NCI-H2227 (cell line): ENCODE results near the gene CTDNEP1.

Source experiments
- DNase-seq: peaks from one replicate; lab custom pipeline; 2025; ENCODE audit not compliant: unreplicated experiment; lab: John Stamatoyannopoulos, UW

CTDNEP1 gene

DNA sequence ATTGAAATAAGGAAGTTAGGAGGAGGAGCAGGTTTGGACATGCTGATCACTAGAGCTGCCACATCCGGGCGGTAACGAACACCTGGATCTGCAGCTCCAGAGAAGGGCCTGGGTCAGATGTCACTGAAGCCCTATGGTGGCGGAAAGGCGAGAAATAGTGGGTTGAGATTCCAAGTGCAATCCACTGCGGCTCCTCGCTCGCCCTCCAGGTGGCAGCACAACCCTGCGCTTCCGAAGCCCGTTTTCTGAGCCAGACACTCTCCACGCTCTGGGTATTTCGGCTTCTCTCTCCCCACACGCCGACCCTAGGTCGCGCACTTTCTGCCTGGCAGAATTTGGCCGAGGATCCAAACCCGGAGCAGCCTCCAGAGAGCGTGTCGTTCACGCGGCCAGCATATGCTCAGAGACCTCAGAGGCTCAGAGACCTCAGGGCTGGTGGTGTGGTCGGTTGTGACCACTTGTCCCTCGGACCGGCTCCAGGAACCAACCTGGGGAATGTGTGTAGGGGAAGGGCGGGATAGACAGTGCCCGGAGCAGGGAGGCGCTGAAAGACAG lies 29.1 kb upstream of the CTDNEP1 start:
- DNase-seq: peak; percentile 80

DNA sequence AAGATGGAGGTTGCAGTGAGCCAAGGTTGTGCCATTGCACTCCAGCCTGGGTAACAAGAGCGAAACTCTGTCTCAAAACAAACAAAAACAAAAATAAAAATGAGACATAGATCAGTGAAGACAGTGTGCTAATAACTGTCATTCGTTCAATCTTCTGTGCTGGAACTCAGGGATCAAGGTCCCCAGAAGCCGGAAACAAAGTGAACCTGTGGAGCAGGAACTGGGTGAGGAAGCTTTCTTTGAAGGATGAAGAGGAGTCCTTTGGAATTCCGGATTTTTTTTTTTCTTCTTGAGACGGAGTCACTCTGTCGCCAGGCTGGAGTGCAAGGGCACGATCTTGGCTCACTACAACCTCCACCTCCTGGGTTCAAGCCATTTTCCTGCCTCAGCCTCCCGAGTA lies 27.9 kb upstream of the CTDNEP1 start:
- DNase-seq: no peak

DNA sequence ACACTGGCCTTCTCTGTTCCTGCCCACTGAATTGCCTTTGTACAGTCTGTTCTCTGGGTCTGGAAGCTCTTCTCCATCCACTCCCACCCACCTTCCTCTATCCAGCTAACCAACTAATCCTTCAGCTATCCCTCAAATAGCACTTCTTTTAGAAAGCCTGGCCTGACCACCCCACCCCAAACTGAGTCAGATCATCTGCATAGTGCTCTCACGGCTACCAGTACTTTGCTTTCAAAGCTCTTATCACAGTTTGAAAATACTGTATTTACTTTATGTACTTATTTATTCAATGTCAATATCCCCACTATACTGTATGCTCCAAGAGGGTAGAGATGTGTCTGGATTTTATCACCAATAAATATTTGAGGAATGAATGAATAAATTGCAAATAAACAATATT lies 15.2 kb upstream of the CTDNEP1 start:
- no peak for DNase-seq

DNA sequence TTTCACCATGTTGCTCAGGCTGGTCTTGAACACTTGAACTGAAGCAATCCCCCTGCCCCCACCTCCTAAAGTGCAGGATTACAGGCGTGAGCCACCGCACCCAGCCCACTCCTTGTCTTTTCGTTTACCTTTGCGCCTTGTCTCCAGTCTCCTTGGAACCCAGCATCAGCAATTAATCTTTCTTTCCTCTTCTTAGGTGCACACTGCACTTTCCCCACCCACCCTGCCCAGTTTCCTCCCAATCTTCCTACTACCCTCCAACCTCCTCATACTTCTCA lies 12.2 kb upstream of the CTDNEP1 start:
- peak; percentile 6 for DNase-seq

DNA sequence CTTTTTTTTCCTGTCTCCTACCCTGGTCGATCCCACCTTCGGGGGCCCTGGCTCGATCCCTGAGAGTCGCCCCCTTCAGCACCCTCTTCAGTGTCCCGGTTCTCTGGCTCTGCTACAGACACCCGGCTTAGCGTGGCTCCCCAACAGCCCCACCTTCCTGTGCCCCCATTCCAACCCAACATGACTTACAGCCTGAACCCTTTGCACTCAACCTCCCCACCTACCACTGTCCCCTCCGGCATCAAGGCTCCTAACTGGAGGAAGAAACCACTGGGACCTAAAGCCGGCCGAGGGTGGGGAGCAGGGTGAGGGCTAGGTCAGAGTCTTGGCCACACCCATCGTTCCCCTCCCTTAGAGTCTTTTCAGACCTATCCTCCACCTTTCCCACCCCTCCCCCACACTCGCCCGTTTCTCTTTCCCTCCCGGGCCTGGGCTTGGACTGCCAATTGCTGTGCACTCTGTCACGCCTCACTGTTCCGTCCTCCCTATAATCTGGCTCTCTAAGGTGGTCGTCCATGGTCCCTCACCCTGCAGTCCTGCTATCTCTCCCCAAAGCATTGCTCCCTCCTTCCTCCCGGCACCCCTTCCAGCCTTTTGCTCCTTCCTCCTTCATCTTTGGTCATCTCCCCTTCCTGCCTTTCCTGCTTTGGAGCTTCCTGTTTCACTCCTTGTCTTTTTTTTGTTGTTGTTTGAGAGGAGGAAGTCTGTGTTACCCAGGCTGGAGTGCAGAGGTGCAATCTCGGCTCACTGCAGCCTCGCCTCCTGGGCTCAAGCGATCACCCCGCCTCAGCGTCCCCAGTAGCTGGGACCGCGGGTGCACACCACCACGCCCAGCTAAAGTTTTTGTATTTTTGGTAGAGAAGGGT lies 11.6 kb upstream of the CTDNEP1 start:
- DNase-seq: peak; percentile 10

DNA sequence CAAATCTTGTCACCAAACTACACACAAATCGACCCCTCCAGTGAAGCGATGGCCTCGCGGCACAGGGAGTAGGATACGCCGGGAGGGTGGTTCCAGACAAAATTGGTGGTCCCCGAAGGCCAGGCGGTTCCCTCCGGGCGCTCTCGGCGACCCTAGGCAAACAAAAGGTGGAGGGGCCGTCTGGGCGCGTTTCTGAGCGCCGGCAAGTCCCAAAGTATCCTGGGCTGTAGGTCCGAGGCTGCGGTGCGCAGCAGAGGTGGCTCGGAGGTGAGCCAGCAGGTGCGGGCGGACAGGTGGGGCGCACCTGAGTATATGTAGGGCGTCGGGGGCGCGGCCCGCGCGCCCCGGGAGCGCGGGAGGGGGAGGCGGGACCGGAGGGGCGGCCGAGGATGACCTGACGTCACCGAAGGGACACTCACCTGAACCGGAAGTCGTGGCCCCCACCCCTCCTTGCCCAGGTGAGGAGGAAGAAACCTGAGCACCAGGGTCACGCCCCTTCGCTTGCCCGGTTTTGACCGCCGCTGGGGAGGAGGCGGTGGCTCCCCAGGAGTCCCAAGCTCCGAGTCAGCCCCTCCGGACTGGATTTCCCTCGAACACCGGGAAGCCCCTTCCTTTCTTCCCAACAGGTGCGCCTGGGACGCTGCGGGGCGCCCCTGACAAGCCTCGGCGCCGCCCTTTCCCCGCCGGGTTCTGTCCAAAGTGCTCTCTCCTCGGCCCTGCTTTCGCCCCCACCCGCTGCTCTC lies 10.8 kb upstream of the CTDNEP1 start, which contains the start of gene CLDN7:
CLDN7 (minus strand) TSS at position 287 of the 743 bp plus-strand sequence. CDS start 435 bp downstream, outside the sequence.
- DNase-seq: no peak

DNA sequence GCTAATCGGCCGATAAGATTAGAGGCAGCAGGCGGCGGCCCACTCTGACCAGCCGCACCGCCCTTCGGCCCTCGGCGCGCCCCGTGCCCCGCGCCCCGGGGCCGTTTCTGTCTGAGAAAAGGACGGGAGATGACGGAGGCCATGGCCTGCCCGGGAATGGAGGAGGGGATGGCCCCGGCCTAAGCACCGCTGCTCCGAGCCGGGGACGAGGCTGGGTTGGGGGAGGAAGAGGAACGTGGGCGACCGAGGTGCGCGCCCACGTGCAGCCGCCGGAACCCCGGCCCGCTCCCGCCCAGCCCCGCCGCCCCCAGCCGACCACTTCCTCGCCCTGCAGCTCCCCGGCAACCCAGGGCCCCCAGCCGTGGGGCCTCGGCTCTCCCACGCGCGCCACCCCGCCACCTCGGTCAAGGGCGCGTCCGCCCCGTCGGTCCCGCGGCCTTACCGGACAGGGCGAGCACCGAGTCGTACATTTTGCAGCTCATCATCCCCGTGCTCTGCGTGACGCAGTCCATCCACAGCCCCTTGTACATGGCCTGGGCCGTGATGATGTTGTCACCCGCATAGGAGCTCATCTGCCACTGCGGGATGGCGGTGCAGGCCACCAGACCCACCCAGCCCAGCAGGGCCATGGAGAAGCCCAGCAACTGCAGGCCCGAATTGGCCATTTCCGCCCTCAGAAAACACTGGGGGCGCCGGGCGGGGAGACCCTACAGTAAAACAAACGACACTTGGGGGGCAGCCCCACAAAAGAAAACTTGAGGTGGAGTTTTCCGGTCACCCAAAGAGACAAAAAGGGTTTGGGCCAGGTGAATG lies 10.1 kb upstream of the CTDNEP1 start:
- no peak for DNase-seq

DNA sequence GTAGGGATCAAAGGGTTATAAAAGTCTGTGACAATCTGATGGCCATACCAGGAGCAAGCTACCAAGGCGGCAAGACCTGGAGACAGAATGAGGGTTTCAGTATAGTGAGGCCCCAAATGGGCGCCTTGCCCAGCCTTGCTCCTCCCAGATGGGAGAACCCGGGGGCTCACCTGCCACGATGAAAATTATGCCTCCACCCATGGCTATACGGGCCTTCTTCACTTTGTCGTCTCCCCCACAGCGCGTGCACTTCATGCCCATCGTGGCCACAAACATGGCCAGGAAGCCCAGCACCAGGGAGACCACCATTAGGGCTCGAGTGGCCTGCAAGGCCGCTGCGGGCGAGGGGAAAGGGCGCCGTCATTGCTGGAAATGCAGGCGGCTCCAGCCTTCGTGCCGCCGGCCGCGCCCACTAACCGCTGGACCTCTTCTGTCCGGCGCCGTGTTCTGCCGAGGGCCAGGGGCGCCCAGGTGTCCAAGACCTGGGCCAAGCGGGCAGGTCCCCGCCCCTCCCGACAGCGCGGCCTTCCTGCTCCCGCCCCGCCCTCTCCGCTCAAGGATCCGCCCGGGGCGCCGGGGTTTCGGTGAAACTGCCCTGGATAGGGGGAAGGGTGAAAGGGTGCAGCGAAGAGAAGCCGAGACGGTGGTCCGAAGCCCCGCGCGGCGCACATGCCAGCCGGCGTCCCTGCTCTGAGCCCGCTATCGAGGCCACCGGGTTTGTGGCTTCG lies 9.3 kb upstream of the CTDNEP1 start:
- DNase-seq: no peak

DNA sequence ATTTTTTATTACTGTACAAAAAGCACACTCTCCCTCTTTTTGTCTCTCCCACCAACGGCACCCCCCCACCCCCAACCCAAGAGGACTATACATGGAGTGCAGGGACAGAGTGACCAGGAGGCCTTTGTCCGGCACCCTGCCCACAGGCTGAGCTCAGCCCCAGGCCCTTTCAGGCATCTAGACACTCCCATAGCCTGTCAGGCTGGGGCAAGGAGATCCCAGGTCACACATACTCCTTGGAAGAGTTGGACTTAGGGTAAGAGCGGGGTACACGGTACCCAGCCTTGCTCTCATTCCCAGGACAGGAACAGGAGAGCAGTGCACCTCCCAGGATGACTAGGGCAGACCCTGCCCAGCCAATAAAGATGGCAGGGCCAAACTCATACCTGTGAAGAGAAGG lies 8.6 kb upstream of the CTDNEP1 start:
- DNase-seq: no peak

DNA sequence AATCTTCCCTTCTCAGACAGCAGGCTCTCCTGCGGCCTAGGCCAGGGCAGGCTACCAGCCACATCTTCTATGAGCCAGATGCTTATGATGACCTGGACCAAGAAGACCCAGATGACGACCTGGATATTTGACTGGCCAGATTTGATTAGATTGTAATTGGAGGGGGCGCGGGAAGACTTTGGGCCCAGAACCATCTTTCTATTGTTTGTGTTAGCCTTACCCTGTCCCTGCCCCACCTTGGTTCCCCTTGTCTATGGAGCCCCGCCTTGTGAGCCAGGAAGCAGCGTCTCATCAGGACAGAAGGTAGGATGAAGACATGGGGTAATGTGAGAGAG lies 8.0 kb upstream of the CTDNEP1 start:
- no peak for DNase-seq

DNA sequence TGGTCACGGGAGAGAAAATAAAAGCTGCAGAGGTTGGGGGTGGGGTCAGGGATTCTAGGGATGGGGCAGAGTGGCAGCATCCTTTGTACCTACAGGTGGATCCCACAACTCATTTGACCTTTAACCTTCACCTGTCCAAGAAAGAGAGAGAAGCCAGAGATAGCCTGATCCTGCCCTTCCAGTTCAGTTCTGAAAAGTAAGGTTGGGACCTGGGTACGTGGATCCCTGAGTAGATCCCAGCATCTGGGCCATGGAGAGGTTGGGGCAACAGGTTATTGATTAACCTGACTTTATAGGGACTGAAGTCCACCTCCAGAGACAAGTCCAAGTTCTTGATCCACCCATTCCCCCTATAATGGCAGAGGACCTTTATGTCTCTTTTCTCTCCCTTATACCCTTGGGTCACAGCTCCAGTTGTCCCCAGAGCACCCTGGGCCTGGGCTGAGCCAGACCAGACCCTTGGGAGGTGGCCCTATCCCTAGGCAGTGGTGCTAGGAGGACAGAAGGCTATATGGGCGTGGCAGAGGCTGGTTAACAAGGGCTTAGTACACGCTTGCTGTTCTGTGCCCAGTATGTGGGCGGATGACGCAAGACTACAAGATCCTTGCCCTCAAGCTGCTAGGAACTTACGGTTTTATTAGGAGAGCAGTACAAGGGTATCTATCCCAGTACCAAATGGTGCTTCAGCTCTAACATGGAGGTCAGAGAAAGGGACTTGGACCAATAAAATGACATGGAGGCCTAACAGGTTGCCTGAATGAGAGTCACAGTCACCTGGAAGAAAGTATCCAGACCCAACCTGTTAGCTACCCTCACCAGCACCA lies 7.4 kb upstream of the CTDNEP1 start:
- DNase-seq: no peak

DNA sequence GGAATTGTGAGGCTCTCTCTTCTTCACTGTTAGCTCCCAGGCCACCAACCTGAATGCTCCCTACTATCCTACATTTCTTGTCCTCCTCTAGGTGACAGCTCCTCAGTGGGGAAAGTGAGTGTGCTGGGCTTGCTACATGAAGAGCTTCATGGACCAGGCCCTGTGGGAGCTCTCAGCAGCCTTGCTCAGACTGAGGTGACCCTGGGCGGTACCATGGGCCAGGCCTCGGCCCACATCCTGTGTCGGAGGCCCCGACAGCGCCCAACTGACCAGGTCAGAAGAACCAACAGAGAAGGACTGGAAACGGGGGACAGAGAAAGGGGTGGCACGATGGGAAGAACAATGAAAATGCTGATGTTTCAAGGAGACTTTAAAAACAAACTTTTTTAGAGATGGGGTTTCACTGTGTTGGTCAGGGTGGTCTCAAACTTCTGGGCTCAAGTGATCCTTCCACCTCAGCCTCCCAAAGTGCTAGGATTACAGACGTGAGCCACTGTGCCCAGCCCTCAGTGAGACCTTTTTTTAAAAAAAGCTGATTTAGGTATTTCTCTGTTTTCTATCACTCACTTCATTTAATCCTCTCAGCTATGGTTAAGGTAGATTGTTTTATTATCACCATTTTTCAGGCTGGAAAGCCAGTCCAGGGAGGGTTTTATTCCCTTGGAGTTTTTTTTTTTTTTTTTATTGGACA lies 5.4 kb upstream of the CTDNEP1 start:
- no peak for DNase-seq

DNA sequence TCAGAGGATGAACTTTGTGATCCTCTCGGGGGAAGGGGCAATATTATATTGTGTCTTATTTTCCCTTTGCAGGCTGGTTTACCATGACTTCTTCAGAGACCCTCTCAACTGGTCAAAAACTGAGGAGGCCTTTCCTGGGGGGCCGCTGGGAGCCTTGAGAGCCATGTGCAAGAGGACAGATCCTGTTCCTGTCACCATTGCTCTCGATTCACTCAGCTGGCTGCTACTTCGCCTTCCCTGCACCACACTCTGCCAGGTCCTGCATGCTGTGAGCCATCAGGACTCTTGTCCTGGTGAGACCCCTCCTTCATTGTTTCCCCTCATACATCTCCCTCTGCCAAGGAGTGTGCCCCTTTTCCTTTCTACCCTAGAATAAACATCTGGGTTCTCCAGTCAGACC lies 3.0 kb upstream of the CTDNEP1 start:
- no peak for DNase-seq

DNA sequence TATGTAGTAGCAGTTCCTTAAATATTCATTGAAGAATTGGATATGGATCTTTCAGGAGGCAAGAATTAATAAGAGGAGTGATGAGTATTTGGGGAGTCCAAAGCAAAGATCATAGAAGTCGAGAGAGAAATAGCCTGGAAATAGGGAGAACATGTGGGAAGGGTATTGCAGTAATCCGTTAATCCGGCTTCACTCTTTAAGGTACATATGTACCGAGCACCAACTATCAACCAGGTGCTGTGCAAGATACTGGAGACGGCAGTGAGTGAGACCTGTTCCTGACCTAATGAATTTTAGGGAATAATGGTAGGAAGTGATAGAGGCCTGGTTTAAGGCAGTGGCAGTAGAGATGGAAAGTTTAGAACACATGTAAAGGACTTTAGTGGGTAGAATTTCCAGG lies 1.5 kb upstream of the CTDNEP1 start:
- DNase-seq: no peak

DNA sequence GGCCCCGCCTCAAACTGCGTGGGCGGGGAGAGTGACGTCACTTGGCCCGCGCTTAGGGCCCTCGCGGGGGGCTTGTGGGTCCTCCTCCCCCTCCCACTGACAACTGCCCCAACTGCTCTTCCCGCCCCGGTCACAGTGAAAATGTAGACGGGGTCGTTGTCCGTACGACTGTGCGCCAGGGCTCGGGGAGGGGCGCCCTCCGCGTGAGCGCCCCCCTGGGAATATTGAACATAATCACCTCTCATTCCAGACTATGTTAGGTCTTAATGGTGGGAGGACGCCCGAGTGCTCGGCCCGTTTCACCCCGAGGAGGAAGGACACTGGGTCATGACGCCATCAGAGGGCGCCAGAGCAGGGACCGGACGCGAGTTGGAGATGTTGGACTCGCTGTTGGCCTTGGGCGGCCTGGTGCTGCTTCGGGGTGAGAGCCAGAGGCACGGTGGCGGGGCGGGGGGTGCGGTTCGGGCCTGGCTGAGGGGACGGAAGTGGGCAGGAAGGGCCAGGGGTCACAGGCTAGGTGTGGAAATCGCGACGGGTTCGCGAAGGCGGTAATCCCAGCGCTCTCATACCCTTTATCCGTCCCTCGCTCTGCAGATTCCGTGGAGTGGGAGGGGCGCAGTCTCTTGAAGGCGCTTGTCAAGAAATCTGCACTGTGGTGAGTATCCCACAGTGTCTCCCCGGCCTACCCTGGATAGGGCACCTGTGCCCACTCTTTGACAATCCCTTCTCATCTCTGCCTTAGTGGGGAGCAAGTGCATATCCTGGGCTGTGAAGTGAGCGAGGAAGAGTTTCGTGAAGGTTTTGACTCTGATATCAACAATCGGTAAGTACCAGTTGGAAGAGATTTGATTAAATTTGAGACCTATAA lies 876 bp upstream of the CTDNEP1 start, which contains the start of gene ELP5:
ELP5 (plus strand) TSS at position 40 of the 868 bp plus-strand sequence; CDS start at position 376, 336 bp downstream.
- DNase-seq: peak; percentile 90

DNA sequence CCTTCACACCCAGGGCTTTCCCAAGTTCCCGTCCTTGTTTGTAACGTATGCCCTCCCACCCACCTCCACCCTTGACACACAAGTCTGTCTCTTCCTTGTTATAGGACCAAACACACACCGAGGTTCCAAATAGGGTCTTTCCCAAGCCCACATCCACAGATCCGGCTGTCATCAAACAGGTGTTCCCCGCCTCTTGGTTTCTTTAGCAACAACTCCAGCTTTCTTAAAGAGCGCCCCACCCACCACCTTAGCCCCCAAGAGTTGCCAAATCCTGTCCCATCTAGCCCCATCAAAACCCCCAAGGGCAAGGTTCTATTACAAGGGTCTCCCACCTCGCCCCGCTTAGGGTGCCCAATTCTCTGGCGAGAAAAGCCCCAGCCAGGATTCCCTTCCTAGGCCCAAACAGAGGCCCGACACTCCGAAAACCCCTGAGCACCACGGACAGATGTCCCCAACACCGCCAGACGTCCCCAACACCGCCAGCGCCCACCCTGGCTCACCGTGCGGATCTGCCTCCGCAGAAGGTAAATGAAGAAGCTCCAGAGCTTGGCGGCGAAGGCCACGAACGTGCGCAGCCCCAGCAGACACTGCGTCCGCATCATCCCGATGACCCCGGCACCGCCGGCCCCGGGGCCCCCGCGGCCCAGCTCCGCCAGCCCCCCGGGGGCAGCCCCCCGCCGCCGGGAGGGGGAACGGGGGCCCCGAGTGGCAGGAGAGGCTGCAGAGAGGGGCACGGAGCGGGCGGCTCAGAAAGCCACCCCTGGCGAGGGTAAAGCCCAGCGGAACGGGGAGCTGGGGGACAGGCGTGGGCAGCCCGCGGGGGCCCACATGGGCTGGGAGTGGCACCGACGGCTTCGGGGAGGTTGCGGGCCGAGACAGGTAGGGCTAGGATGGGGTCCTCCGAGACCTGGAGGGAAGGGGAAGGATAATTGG lies 573 bp downstream of the CTDNEP1 start:
- DNase-seq: no peak

DNA sequence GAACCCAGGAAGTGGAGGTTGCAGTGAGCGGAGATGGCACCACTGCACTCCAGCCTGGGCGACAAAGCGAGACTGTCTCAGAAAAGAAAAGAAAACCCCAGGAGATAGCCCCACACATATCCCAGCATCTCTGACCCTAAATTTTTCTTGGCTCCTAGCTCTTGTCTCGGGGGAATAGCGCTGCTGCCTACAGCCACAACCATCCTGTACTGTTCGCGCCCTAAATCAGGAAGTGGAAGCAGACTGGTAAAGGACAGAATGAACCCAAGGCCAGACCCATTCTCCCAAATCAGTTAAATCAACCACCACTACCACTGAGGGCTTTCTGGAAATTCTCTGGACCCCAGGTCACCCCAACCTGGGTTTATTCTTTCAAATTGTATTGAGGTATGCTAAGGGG lies 1.7 kb downstream of the CTDNEP1 start:
- no peak for DNase-seq
